Heart left ventricle (tissue), 16 donors: ENCODE data around the gene RAP1GAP. TPM values are rescaled to one million over a fixed set of nuclear protein-coding genes. Genes with fewer than 3 reads are reported as not detected.

Experiments used
- ATAC-seq, 4 donors: fragments of 200-7000 bp; cut with Tn5 transposase; one replicate each; pipeline ENCODE4 v1.9.1; 2020 to 2022; ENCODE audit warnings: moderate library complexity in 4 of 4, mild to moderate bottlenecking in 3 of 4, moderate number of reproducible peaks in 1 of 4
- DNase-seq, 5 donors: peaks; one replicate each; pipeline ENCODE4 v3.0.0-alpha.2; 2020
- H3K27ac ChIP-seq, 12 donors: fragments of 200-600 bp; sonication (generic) in 4 of 12; one replicate each; pipeline versions ENCODE4 v1.5.0 to v1.8.0; 2016 to 2022; ENCODE audit warnings: mild to moderate bottlenecking in 2 of 12
- H3K27me3 ChIP-seq, 9 donors: fragments of 200-600 bp; sonication (generic) in 2 of 9; one replicate each; pipeline versions ENCODE4 v1.5.1 to v1.8.0; 2016 to 2022; ENCODE audit warnings: mild to moderate bottlenecking in 3 of 9
- H3K36me3 ChIP-seq, 9 donors: fragments of 200-600 bp; sonication (generic) in 2 of 9; one replicate each; pipeline versions ENCODE4 v1.5.0 to v1.8.0; 2018 to 2022; ENCODE audit warnings: mild to moderate bottlenecking in 2 of 9
- H3K4me1 ChIP-seq, 12 donors: fragments of 200-600 bp; sonication (generic) in 4 of 12; one replicate each; pipeline versions ENCODE4 v1.5.0 to v1.8.0; 2016 to 2022; ENCODE audit warnings: mild to moderate bottlenecking in 3 of 12
- H3K4me3 ChIP-seq, 12 donors: fragments of 200-600 bp; sonication (generic) in 4 of 12; one replicate each; pipeline versions ENCODE4 v1.5.0 to v1.8.0; 2017 to 2022; ENCODE audit warnings: mild to moderate bottlenecking in 9 of 12, moderate library complexity in 4 of 12
- H3K9me3 ChIP-seq, 12 donors: fragments of 200-600 bp; sonication (generic) in 4 of 12; one replicate each; pipeline versions ENCODE4 v1.5.0 to v1.8.0; 2016 to 2022; ENCODE audit warnings: mild to moderate bottlenecking in 1 of 12
- POLR2A ChIP-seq, 2 donors: fragments of 450-650 bp; IDR thresholded peaks; one replicate each; pipeline ENCODE4 v1.6.1; 2017; ENCODE audit warnings: antibody characterized with exemption in 2 of 2, mild to moderate bottlenecking in 2 of 2, moderate library complexity in 2 of 2
- WGBS, 4 donors: extraction: QIAGEN DNeasy Blood & Tissue Kit in 2 of 4; methylation state at CpG; one replicate each; pipeline versions ENCODE4 v1.1.5 to v1.1.7; 2013 to 2018; 5-methylcytosine and 5-hydroxymethylcytosine counted together
- intact Hi-C, 10 donors: fragments of 100-400 bp; cut with DNase I; formaldehyde crosslinking; loops; one replicate each; pipeline versions ENCODE4 v1.11.1 to v1.14.2; 2022
- polyA plus RNA-seq, 2 donors: library from polyadenylated mRNA; stranded (reverse); fragments of 200-250 nt; gene quantifications; one replicate each; pipeline ENCODE4 v1.2.3, GENCODE V29; 2013
- total RNA-seq, 9 donors: library from RNA; depleted of rRNA in 2 of 9; stranded (reverse); fragments of >200 nt in 2 of 9; fragmentation: NEBNext Ultra II Directional in 3 of 9; extraction: Animal tissue kit (Norgen Biotek cat#: 25700) in 3 of 9; gene quantifications; one replicate each; pipeline versions ENCODE4 v1.1.0 to v1.2.4, GENCODE V29; 2016 to 2023
- TF ChIP-seq, protein P1 (sequence below), 12 donors: fragments of 200-600 bp; sonication (generic) in 4 of 12; IDR thresholded peaks; one replicate each; pipeline versions ENCODE4 v1.5.0 to v1.8.0; 2018 to 2022; ENCODE audit warnings: antibody characterized with exemption in 12 of 12, mild to moderate bottlenecking in 5 of 12
- donor health status: ischemic (EF 13 %, LVEDD 7.1; RV severe dilation, severe dysfunction).
- donor health status: healthy with polysubstance abuse.
- donor health status: DM: no; HTN: yes; CAD: no.
- donor health status: DM: no; HTN: no; CAD: no.
- donor health status: ischemic (EF 25% LVEDD 6.9; RV normal size, moderate dysfunction).
- donor health status: ischemic (EF 25% LVEDD 5.7; RV mildly dilated, moderate dysfunction).
- donor health status: healthy.
- donor health status: DM: yes; HTN: yes; CAD: no.
- donor health status: ischemic (EF 35%, LVEDD 5.7; RV mildly dilated, moderate dysfunction).
- donor health status: nonischemic (EF 11% LVEDD 7.7; RV severe dilation, severe dysfunction).
- donor health status: DM: yes; HTN: yes; CAD: no.
- donor health status: PGD.
- donor health status: ischemic (EF 29% LVEDD 5.4; RV normal size, mild dysfunction).
- donor health status: nonischemic (EF 23%, LVEDD 6.1; RV moderate dilation, normal function).

RAP1GAP gene
- total and polyA plus RNA-seq, 11 donors: 0.75 to 8.0 (median 3.8) TPM

- Histone ChIP-seq H3K9me3 (no peaks in the 10 kb centered on the region), H3K4me1 (peaks cover 0 to 30% (median 16%) of the 10 kb centered on the region in 12 donors), H3K27ac (peak overlapping the region in 5 of 12 donors; percentile 30 to 65 (median 32)), H3K36me3 (no peaks in the 10 kb centered on the region), H3K4me3 (no peak overlapping the region), H3K27me3 (peaks cover 0 to 7% (median 0%) of the 10 kb centered on the region in 9 donors)
- peak in 1 of 2 donors; percentile 17 for TF ChIP-seq POLR2A (IDR thresholded peaks at IDR 0.05)
- TF ChIP-seq, protein P1, sequence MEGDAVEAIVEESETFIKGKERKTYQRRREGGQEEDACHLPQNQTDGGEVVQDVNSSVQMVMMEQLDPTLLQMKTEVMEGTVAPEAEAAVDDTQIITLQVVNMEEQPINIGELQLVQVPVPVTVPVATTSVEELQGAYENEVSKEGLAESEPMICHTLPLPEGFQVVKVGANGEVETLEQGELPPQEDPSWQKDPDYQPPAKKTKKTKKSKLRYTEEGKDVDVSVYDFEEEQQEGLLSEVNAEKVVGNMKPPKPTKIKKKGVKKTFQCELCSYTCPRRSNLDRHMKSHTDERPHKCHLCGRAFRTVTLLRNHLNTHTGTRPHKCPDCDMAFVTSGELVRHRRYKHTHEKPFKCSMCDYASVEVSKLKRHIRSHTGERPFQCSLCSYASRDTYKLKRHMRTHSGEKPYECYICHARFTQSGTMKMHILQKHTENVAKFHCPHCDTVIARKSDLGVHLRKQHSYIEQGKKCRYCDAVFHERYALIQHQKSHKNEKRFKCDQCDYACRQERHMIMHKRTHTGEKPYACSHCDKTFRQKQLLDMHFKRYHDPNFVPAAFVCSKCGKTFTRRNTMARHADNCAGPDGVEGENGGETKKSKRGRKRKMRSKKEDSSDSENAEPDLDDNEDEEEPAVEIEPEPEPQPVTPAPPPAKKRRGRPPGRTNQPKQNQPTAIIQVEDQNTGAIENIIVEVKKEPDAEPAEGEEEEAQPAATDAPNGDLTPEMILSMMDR (IDR thresholded peaks at IDR 0.05): no peak
- WGBS, 4 donors: 21 to 32% (median 26%) methylated on average over 18 to 24 of the region's 24 CpGs
- ATAC-seq (peak; percentile 67 to 87 (median 82)), DNase-seq (peak; percentile 36 to 83 (median 67))
- intact Hi-C loops: no loop called here
Observed at GRCh38 chr1:21586846-21587601, 82.1 kb downstream of the RAP1GAP start.

DNA sequence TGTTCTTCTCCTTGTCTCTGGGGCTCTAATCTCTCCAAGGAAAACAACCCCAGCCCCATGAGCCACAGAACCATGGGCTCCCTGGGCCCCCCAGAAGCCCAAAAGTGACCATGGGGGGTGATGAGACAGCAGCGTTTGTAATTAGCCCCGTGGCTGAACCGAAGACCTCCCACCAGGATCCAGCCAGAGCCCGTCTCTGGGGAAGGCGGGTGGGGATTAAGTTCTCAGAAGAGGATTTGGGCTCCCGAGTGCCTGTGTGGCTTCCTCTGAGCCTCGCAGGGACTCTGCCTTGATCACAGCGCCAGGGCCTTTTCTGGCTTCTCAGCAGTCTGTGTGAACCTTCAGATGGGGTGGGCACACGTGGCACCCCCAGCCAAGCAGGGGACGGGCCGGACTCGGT lies 82.9 kb downstream of the RAP1GAP start:
- H3K4me3 ChIP-seq: no peak overlapping the region
- H3K36me3 ChIP-seq: no peaks in the 10 kb centered on the region
- peaks cover 0 to 30% (median 16%) of the 10 kb centered on the region in 12 donors for H3K4me1 ChIP-seq
- WGBS, 4 donors: 55 to 64% (median 57%) methylated on average over 9 to 12 of the region's 12 CpGs
- intact Hi-C loops: no loop called here
- DNase-seq (no peak), ATAC-seq (no peak)
- no peak for TF ChIP-seq POLR2A (IDR thresholded peaks at IDR 0.05)
- TF ChIP-seq, protein P1 (IDR thresholded peaks at IDR 0.05): no peak
- no peaks in the 10 kb centered on the region for H3K9me3 ChIP-seq
- H3K27ac ChIP-seq: peak overlapping the region in 5 of 12 donors; percentile 30 to 65 (median 32)
- H3K27me3 ChIP-seq: peaks cover 0 to 7% (median 0%) of the 10 kb centered on the region in 9 donors

GRCh38 chr1:21585037-21585436 lies 84.1 kb downstream of the RAP1GAP start:
- H3K27ac ChIP-seq: peak overlapping the region in 5 of 12 donors; percentile 32 to 61 (median 39)
- H3K4me1 ChIP-seq: peaks cover 0 to 30% (median 16%) of the 10 kb centered on the region in 12 donors
- no peak overlapping the region for H3K4me3 ChIP-seq
- TF ChIP-seq, protein P1 (IDR thresholded peaks at IDR 0.05): no peak
- H3K36me3 ChIP-seq: no peaks in the 10 kb centered on the region
- WGBS, 4 donors: 65 to 75% (median 67%) methylated on average over 9 of the region's 9 CpGs
- peak in 3 of 4 donors; percentile 49 to 76 (median 51) for ATAC-seq
- no peaks in the 10 kb centered on the region for H3K9me3 ChIP-seq
- peaks cover 0 to 7% (median 0%) of the 10 kb centered on the region in 9 donors for H3K27me3 ChIP-seq
- peak in 2 of 5 donors; percentile 49 to 60 for DNase-seq
- intact Hi-C loops: no loop called here

- peaks cover 0 to 30% (median 16%) of the 10 kb centered on the region in 12 donors for H3K4me1 ChIP-seq
- no peaks in the 10 kb centered on the region for H3K9me3 ChIP-seq
- WGBS, 4 donors: 50 to 60% (median 57%) methylated on average over 10 of the region's 10 CpGs
- H3K27ac ChIP-seq: peak overlapping the region in 5 of 12 donors; percentile 25 to 61 (median 50)
- DNase-seq (no peak), ATAC-seq (peak in 2 of 4 donors; percentile 11 to 41)
- H3K36me3 ChIP-seq: no peaks in the 10 kb centered on the region
- H3K27me3 ChIP-seq: peaks cover 0 to 7% (median 0%) of the 10 kb centered on the region in 9 donors
- no peak overlapping the region for H3K4me3 ChIP-seq
- intact Hi-C loops: no loop called here
- TF ChIP-seq, protein P1 (IDR thresholded peaks at IDR 0.05): no peak
- TF ChIP-seq POLR2A (IDR thresholded peaks at IDR 0.05): no peak
Observed at GRCh38 chr1:21584096-21584495, 85.1 kb downstream of the RAP1GAP start.
